HS-27A (cell line): ENCODE data around the gene TTYH1.
"Not testable (repeated sequence)": the region's sequence is repeated elsewhere in the genome, so short reads cannot be mapped to it uniquely, and the experiment has no call there.

Source experiments
- DNase-seq: peaks from one replicate; pipeline ENCODE4 v3.0.0-alpha.2; 2012; ENCODE audit warnings: low read depth, missing footprints

The TTYH1 gene

DNA sequence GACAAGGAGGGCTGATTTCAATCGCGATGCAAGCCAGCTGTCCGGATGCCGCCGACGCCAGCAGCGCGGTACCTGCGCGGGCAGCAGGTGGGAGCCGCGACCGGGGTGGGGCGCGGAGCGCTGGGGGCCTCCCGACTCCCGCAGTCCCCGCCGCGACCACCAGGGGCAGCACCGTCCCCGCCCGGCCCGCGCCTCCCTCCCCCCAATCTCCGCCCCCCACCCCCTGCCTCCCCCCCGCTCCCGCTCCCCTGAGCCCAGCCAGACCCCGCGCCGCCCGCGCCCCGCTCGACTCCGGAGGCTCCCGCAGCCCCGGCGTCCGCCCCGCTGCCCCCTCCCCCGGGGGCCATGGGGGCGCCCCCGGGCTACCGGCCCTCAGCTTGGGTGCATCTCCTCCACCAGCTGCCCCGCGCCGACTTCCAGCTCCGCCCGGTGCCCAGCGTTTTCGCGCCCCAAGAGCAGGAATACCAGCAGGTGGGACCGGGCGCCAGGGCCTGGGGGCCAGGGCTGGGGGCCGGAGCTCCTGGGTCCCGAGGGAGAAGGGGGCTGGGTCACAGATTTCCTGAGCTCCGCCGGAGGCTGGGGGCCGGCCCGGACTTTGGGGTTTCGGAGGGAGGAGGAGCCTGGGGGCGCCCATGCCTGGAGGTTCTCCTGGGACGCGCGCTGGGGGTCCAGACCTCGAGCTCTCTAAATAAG, at the start of gene TTYH1:
TSS of gene TTYH1 (plus strand) at position 257 of the 693 bp plus-strand sequence. CDS start at position 346, 89 bp downstream.
- DNase-seq = no peak

DNA sequence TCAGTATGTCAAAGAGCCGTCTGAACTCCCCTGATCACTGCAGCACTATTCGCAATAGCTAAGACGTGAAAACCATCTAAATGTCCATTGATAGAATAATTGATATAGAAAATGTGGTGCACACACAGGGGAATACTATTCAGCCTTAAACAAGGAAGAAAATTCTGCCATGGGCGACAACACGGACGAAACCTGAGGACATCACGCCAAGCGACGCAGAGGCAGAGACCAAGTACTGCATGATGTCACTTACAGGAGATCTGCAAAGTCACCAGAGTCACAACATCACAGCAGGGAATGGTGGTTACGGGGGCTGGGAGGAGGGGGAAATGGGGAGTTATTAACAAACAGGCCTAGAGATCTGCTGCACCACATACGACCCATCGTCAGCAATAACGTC, 49.5 kb upstream of the TTYH1 start:
- DNase-seq = not testable (repeated sequence)

DNA sequence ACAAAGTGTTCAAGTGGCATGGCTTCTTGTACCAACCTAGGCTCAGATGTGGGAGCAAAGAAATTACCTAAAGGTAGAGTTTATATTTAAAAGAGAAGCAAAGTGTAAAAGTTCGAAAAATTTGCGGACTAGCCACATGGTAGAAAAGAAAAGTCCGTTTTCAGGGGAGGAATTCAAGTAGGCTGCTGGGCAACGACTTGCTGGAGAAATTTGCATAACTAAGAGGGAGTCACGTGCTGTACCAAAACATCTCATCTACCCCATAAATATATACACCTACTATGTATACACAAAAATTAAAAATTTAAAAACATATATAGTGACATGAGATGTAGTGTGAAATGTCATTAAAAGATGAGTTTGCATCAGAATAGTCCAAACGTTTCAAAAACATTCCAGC, 48.5 kb upstream of the TTYH1 start:
- no peak for DNase-seq

DNA sequence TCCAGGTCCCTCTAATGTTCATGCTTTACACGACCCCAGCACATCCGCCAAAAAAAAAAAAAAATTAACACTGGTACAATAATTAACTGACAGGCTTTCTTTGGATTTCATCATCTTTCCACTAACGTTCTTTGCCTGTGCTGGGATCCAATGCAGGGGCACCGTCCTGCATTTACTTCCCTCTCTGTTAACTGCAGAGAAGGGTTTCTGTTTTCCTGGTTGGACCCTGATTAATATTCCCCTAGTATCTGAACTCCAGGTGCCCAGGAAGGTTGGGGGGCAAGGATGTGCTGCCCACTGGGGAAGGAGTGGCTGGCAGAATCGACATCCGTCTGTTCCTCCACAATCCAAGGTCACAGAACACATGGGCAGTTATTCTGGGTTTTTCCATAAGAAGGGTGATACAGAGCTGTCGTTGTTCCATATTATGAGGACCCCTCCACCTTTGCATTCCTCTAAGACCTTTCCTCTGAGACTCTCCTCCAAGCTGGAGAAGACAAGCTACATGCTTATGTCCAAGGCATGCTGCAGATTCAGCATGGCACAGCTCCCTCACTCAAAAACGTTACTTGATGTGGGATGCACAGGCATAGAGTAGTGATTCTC, 46.1 kb upstream of the TTYH1 start:
- DNase-seq = no peak

DNA sequence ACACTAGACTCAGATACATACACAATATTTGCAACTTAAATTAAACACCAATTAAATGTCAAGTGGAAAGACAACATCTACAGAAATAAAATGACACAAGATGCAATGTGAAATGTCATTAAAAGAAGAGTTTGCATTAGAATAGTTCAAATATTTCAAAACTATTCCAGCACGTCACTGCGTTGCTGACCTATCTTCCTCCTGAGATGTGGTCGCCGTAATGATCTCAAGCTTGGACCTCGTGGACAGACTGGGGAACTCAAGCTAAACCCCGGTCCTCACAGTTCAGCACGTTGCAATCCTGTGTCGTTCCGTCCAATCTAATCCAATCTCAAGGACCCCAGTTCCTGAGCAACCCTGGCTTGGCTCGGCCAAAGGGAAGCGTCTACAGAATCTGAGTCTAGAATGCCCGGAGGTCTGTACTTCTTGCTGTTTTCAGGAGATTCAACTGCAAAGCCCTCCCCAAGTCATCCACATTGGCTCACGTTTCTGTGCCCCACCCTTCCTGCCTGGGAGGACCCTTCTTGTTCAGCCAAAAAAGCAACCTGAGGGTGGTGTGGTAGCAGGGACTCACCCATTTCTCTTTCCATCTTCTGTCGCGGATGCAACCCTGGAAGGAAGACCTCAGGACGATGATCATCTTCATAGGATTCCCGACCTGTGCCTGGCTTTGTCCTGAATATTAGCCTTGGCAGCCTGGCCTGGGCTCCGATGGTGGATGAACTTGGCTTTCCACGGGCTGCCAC, 45.4 kb upstream of the TTYH1 start:
- DNase-seq = not testable (repeated sequence)

DNA sequence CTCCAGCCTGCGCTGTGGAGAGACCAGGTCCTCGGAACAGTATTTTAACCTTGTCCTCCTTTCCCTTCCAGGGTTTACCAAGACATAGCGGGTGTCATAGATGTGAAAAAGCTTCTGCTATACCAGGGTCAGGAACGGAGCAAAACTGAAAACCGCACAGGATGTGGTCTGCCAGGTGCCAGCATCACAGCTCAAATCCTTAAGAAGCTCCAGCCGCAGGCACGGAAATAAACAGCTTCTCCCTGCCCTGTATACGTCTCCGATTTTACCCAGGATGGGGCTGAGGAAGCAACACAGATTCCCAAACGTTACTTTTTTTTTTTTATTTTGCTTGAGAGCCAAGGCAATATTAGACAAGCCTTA, 44.8 kb upstream of the TTYH1 start:
- not testable (repeated sequence) for DNase-seq

DNA sequence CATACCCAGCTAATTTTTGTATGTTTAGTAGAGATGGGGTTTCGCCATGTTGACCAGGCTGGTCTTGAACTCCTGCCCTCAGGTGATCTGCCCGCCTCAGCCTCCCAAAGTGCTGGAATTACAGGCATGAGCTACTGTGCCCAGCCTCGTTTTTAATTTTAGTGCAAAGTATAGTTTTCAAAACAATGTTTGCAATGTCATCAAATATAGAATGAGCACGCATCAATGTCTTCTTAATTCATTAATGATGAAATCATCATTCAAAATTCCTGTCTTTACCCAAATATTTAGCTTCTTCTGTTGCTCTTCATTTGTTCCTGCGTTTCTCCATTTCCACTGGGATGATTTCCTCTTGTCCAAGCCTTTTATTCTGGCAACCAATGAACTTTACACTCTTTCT, 43.8 kb upstream of the TTYH1 start:
- DNase-seq = not testable (repeated sequence)

DNA sequence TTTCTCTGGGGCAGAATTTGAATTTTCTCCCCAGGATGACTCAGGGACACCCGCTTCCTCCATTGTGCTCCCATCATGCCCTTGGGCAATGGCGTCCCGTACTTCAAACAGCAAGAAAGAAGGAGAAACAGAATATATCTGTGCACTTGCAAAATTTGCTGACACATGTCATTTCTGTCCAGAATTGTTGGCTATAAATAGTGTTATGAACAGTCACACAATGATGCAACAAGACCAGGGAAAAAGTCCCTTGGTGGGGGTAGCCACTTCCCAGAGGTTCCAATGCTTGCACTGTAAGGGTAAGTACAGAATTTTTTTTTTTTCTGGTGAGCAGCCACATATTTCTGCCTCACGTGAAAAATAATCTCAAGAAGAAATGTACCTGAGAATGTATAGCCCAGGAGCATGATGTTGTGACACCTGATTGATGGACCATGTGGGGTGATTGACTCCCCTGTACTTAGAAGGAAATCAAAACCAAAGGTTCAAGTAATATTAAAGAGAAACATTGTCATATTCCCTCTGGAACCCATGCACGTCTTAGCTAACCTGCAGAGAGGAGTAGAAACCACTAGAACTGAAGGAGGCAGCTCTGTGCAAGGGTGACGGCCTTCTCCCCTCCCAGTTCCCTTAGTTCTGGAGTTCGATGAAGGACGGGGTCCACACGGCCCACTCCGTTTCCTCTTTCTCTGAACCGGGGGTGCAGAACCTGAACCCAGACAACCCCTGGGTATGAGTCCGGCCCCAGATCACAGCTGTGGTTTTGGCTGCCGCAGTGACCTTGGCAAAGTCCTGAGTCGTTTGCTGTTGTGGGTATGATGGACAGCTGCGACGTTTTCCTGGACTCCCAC, 41.3 kb upstream of the TTYH1 start:
- DNase-seq = no peak

DNA sequence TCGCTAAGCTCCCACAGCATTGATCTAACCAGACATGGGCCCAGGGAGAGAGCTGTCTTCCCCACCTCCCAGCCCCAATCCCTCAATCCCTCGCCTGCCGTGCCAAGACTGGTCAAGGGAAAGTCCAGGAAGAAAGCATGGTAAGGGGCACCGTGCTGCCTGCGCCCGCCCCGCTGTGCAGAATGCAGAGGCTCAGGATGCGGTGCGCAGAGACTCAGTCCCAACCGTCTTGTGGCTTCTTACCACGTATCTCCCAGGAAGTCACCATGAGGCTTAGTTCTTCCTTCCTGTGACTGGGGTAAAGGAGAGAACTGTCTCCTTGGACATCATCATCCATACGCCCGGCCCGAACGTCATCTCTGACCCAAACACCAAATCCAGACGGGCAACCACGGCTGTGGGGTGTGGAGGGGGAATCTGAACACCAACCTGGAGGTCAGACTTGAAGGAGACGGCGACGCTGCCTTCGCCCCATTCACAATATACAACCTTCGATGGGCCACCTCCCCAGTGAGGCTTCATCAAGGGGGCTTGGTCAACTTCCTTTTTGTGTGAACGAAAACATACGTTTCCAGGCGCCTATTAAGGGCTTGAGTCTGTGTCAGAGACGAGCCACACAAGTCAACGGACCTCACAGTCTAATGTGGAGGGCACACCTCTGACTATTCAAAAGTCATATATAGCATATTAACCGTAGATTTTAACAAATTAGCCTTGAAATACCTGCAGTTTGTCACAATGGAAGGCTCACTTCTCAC, 39.9 kb upstream of the TTYH1 start:
- not testable (repeated sequence) for DNase-seq

DNA sequence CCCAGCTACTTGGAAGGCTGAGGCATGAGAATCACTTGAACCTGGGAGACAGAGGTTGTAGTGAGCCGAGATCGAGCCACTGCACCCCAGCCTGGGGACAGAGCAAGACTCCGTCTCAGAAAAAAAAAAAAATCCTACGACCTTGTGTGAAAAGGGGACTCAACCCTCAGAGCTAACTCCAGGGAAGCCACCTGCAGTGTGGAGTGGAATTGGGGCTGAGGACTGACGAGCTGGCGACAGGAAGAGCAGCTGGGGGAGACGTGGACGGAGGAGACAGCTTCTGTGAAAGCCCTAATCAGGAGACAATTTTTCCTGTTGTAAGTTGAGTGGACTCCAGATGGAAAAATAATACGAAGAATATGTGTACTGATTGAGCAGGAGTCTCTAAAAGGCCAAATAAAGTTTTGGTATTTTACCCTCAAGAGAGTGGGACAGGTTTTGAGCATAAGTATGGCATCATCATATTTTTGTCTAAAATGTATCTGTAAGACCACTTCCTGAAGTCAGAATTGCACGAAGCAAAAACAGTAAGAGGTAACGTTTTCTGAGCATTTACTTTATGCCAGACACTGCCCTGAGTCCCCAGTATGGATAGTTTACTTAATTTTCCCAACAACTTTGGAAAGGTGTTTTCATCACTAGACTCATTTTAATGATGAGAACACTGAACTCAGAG, 38.5 kb upstream of the TTYH1 start:
- no peak for DNase-seq

DNA sequence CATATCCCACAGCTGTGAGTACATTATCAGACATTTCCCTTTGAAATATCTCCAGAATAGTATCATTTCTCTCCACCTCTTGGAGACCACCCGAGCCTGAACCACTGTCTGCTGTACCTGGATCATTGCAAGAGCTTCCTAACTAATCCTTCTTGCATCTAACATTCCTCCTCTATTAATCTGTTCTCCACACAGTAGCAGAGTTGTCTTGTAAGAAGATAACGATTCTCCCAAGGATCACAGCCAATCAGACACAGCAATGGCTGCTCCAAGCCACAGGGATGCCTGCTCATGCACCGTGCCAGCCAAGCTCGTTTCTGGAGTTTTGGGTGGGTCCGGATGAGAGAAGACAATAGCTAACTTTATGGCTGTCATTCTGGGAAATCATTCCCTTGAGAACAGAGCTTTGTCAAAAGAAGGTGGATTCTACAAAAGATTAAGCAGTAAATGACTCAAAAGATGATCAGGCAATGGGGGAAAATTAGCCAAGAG, 36.0 kb upstream of the TTYH1 start:
- no peak for DNase-seq

DNA sequence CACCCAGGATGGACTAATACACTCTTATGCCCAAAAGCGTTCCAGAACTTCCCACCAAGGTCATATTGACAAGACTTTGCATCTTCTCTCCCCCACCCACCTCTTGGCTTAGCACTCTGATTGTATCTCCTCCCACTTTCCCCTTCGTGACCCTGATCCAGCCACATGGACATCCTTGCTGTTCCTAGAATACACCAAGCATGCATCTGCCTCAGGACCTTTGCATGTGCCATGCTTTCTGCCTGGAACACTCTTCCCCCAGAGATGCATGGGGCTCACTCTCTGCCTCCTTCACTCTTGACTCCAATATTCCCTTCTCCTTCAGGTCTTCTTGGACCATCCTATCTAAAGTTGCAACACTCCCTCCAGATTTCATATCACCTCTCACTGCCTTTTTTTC, 34.4 kb upstream of the TTYH1 start:
- no peak for DNase-seq

DNA sequence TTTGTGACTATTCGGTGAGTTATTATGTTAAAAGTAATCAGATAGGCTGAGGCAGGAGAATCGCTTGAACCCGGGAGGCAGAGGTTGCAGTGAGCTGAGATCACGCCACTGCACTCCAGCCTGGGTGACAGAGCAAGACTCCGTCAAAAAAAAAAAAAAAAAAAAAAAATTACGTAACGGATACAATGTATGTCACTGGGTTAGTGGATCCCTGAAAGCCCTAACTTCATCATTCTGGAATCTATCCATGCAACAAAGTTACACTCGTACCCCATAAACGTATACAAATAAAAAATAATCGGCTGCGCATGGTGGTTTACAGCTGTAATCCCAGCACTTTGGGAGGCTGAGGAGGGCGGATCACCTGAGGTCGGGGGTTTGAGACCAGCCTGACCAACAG, 33.2 kb upstream of the TTYH1 start:
- not testable (repeated sequence) for DNase-seq

DNA sequence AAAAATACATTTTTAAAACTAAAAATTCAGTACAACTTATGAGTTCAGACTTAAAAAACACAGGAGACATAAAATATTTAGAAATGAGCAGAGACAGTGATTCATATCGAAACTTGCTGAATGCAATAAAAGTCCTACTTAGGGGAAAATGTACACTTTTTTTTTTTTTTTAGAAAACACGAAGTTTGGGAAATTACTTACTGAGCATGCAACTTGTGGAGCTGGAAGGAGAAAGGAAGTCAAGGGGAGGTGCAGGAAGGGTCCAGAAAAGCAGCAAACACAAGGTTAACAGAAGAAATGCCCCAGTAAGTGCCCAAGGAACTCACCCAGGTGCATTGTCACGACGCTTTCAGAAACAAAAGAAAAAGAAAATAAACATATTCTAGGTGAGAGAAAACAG, 31.9 kb upstream of the TTYH1 start:
- DNase-seq = no peak

DNA sequence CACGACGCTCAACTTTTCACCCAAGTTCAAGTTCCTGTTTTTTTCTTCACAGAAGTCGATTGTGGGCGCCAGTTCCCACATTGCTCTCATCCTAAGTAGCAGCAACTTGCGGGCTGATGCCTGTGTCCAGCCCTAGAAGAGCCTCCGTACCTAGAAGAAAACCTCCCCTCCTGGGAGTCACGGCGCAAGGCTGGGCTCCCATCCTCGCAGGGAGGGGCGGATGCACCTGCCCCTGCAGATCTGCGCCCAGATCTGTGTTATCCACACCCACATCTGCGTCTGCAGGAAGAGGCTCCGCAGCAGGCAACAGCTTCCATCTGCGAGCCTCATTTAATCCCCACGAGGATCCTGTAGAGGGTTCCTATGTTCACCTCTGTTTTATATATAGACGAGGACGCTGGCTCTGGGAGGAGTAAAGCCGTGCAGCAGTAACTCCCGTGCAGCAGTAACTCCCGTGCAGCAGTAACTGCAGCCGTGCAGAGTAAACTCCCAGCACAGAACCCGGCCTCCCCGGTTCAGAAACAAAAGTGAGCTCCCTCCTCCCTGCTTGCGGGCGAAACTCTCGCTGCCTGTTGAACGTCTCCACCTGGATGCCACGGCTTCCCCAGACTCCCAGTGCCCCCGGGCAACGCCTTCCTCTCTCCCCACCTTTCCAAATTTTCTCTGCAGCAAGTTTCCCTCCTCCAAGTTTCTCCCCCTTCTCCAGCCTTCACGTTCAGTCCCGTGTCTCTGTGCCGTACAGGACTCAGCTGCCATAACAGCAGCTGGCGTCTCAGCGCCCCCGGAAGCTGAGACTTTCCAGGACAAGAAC, 27.1 kb upstream of the TTYH1 start:
- DNase-seq = no peak

DNA sequence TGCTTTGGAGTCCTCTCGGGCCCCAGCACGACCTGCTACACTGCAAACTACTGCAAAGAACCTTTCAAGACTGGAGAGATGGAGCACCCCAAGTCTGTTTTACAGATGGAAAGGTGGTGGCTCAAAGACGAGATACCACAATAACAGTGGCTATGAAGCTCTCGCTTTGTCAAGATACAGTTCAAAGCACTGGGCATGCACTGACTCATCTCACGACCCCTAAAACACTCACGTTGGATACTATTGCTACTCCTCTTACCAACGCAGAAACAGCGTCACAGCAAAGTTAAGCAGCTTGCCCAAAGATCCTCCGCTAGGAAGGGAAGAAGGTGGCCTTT, 26.5 kb upstream of the TTYH1 start:
- no peak for DNase-seq

DNA sequence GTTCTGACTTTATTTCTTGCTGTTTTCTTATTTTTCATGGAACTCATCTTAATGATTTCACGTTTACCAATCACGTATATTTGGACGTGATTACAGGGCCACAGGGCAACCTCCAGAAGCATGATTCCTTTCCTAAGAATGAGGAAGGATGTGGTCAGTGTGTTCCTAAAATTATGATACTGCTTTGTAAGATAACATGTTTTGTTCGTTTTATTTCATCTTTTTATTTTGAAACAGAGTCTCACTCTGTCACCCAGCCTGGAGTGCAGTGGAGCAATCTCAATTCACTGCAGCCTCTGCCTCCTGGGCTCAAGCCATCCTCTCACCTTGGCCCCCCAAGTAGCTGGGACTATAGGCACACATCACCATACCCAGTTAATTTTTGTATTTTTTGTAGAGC, 25.7 kb upstream of the TTYH1 start:
- no peak for DNase-seq

DNA sequence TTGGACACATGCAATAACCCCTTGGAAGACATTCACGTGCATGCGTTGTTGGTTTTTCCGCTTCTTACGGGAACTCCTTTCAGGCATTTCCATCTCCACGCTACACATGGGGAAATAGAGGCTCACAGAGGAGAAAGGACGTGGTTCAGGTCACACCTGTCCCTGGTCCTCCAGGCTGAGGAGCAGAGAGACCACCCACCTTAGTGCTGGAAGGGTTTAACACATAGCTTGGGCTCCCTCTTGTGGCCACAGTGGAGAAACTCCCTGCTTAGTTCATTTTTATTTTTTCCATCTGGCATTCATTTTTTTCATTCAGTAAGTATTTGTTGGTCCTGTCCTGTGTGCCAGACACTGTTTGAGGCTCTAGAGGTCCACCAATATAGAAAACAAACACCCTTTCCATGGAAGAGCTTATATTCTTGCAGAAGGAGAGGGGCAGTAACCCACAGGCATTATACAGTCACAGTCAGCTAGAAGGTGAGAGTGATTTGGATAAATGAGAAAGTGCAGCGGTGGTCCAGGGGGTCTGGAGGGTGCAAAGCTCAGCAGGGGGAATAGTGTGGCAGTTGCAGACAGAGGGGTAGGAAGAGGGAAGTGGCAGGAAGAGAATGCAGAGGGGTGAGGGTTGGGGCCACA, 24.2 kb upstream of the TTYH1 start:
- DNase-seq = peak; percentile 20

DNA sequence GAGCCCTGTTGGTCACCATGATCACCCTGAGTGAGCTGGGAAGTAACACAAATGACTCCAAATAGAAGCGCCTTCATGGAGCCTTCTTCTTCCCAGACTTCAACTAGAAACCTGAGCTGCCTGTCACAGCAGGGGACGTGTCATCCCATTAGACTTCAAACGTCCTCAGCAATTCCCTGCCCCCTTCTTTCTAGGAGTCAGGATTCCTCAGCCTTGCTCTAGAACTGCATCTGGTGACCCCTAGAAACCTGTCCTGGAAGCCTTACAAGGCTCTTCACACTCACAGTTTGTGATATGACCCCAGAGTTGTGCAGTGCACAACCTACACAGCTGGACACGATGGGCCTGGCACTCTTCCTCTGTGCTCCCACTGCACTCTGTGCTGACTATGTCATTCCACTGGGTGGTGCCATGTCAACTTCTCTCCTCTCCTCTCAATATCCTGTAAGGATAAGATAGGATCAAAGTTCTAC, 23.6 kb upstream of the TTYH1 start:
- no peak for DNase-seq

DNA sequence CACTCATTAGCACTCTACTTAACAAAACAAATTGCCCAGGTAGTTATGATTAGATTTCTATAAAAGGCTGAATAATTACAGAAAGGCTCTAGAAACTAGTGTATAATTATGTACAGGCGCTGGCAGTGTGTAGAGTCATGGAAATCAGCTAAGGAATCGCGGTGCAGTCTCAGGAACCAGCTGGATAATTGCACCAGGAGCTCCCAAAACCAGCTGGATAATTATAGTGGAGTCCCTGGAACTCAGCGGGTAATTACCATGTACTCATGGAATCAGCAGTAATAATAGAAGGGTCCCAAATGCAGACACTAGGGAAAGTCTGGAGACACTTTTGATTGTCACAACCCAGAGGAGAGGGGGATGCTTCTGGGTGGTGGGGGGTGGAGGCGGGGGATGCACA, 23.2 kb upstream of the TTYH1 start:
- no peak for DNase-seq
